Tibial nerve (tissue), 4 donors: Measurements from ENCODE around the gene DYNLT5. TPM values are rescaled to one million over a fixed set of nuclear protein-coding genes. Genes with fewer than 3 reads are reported as not detected.
A peak's percentile ranks its signal among the peaks of the same experiment; 100 is the strongest.
"Not testable (repeated sequence)": the region's sequence is repeated elsewhere in the genome, so short reads cannot be mapped to it uniquely, and the experiment has no call there.

Experiments used
- DNase-seq, 2 donors: peaks; one replicate each; pipeline ENCODE4 v3.0.0-alpha.2; 2019; ENCODE audit warnings: low spot score in 2 of 2
- H3K27ac ChIP-seq, 4 donors: fragments of 200-600 bp; sonication (generic) in 3 of 4; one replicate each; pipeline ENCODE4 v1.5.1; 2017 to 2019; ENCODE audit warnings: mild to moderate bottlenecking in 1 of 4
- H3K27me3 ChIP-seq, 2 donors: fragments of 200-600 bp; sonication (generic) in 1 of 2; one replicate each; pipeline versions ENCODE4 v1.5.1 to v1.6.0; 2017 to 2019
- H3K36me3 ChIP-seq, 3 donors: fragments of 200-600 bp; sonication (generic); one replicate each; pipeline ENCODE4 v1.5.1; 2018 to 2019
- H3K4me1 ChIP-seq, 4 donors: fragments of 200-600 bp; sonication (generic) in 3 of 4; one replicate each; pipeline ENCODE4 v1.5.1; 2017 to 2019
- H3K4me3 ChIP-seq, 4 donors: fragments of 200-600 bp; sonication (generic) in 3 of 4; one replicate each; pipeline ENCODE4 v1.5.1; 2017 to 2019; ENCODE audit warnings: mild to moderate bottlenecking in 1 of 4, moderate library complexity in 1 of 4
- H3K9me3 ChIP-seq, 4 donors: fragments of 200-600 bp; sonication (generic) in 3 of 4; one replicate each; pipeline ENCODE4 v1.5.1; 2017 to 2019
- CTCF ChIP-seq, 5 experiments: fragments of 200-600 bp in 3 of 5; fragments of 450-650 bp in 2 of 5; sonication (generic) in 3 of 5; IDR thresholded peaks; one replicate each; pipeline ENCODE4 v1.5.1; 2016 to 2019; ENCODE audit warnings: antibody characterized with exemption in 5 of 5, mild to moderate bottlenecking in 3 of 5, moderate library complexity in 2 of 5
- EP300 ChIP-seq, 2 donors: sonication (generic); formaldehyde crosslinking; IDR thresholded peaks; one replicate each; pipeline ENCODE4 v1.6.1; 2017; ENCODE audit warnings: antibody characterized with exemption in 2 of 2, mild to moderate bottlenecking in 1 of 2
- POLR2A ChIP-seq, 2 donors: fragments of 450-650 bp; IDR thresholded peaks; one replicate each; pipeline ENCODE4 v1.6.1; 2017; ENCODE audit warnings: antibody characterized with exemption in 2 of 2, mild to moderate bottlenecking in 2 of 2, moderate library complexity in 2 of 2
- WGBS, 2 donors: methylation state at CpG; one replicate each; pipeline ENCODE4 v1.1.5; 2018; 5-methylcytosine and 5-hydroxymethylcytosine counted together
- total RNA-seq, 4 donors: library from RNA; depleted of rRNA; stranded (reverse); fragments of >200 nt; gene quantifications; one replicate each; pipeline ENCODE4 v1.1.0, GENCODE V29; 2016

DYNLT5 gene
- total RNA-seq, 4 donors from 2014 or later = 0.78 to 6.3 (median 4.5) TPM; not detected in 1

GRCh38 chr1:66723985-66724384, 28.3 kb upstream of the DYNLT5 start:
- no peaks in the 10 kb centered on the region for H3K36me3 ChIP-seq

GRCh38 chr1:66725885-66726665, 26.2 kb upstream of the DYNLT5 start:
- peaks cover 0 to 10% (median 0%) of the 10 kb centered on the region in 4 donors for H3K4me1 ChIP-seq
- WGBS, 2 donors = 24 to 25% methylated on average over 9 of the region's 9 CpGs
- no peaks in the 10 kb centered on the region for H3K9me3 ChIP-seq
- no peaks in the 10 kb centered on the region for H3K36me3 ChIP-seq
- no peak overlapping the region for H3K4me3 ChIP-seq
- H3K27ac ChIP-seq = no peak overlapping the region
- H3K27me3 ChIP-seq = no peaks in the 10 kb centered on the region
- peak; percentile 16 to 80 for DNase-seq
- no peak for TF ChIP-seq EP300 (IDR thresholded peaks at IDR 0.05)
- TF ChIP-seq CTCF (IDR thresholded peaks at IDR 0.05) = peak; percentile 65 to 96 (median 81)
- TF ChIP-seq POLR2A (IDR thresholded peaks at IDR 0.05) = no peak

More at GRCh38 chr1:66723985-66724384, 28.3 kb upstream of the DYNLT5 start:
- Histone ChIP-seq H3K27ac (no peak overlapping the region), H3K4me3 (no peak overlapping the region), H3K4me1 (peaks cover 0 to 10% (median 0%) of the 10 kb centered on the region in 4 donors), H3K9me3 (no peaks in the 10 kb centered on the region), H3K27me3 (no peaks in the 10 kb centered on the region)
- no peak for DNase-seq
- TF ChIP-seq POLR2A (IDR thresholded peaks at IDR 0.05) = no peak
- no peak for TF ChIP-seq EP300 (IDR thresholded peaks at IDR 0.05)
- no peak for TF ChIP-seq CTCF (IDR thresholded peaks at IDR 0.05)

GRCh38 chr1:66728021-66728420, 24.2 kb upstream of the DYNLT5 start:
- TF ChIP-seq POLR2A (IDR thresholded peaks at IDR 0.05) = no peak
- no peak for TF ChIP-seq EP300 (IDR thresholded peaks at IDR 0.05)
- TF ChIP-seq CTCF (IDR thresholded peaks at IDR 0.05) = no peak
- WGBS, 2 donors = 73 to 76% methylated on average over 2 of the region's 2 CpGs
- DNase-seq = no peak
- Histone ChIP-seq H3K27me3 (no peaks in the 10 kb centered on the region), H3K27ac (no peak overlapping the region), H3K4me3 (no peak overlapping the region), H3K9me3 (no peaks in the 10 kb centered on the region), H3K36me3 (no peaks in the 10 kb centered on the region), H3K4me1 (peaks cover 0 to 10% (median 0%) of the 10 kb centered on the region in 4 donors)

GRCh38 chr1:66728716-66729115, 23.5 kb upstream of the DYNLT5 start:
- H3K27me3 ChIP-seq, DNase-seq, H3K36me3 ChIP-seq, H3K4me3 ChIP-seq, H3K27ac ChIP-seq, H3K9me3 ChIP-seq: not testable (repeated sequence)
- peaks cover 0 to 10% (median 0%) of the 10 kb centered on the region in 4 donors for H3K4me1 ChIP-seq

GRCh38 chr1:66729119-66729518, 23.1 kb upstream of the DYNLT5 start:
- no peaks in the 10 kb centered on the region for H3K9me3 ChIP-seq
- no peak overlapping the region for H3K4me3 ChIP-seq
- DNase-seq = no peak
- TF ChIP-seq CTCF (IDR thresholded peaks at IDR 0.05) = no peak
- no peaks in the 10 kb centered on the region for H3K36me3 ChIP-seq
- no peak overlapping the region for H3K27ac ChIP-seq
- WGBS, 2 donors = 68% methylated on average over 6 of the region's 6 CpGs
- H3K4me1 ChIP-seq = peaks cover 0 to 10% (median 0%) of the 10 kb centered on the region in 4 donors
- H3K27me3 ChIP-seq = no peaks in the 10 kb centered on the region
